Measurements from ENCODE around the gene LY6G6C.

Gene LY6G6C

GRCh38 chr6:31677955-31678354 lies 43.6 kb downstream of the LY6G6C start:
- TF ChIP-seq CTCF (IDR thresholded peaks at IDR 0.05; ENCODE audit: insufficient read depth, low read depth, low read length, missing control alignments) = no peak
- no peak for DNase-seq (ENCODE audit: low read depth)
- H3K4me3 ChIP-seq (ENCODE audit: low read depth, low read length) = no peak overlapping the region

GRCh38 chr6:31676904-31677303 lies 44.6 kb downstream of the LY6G6C start:
- DNase-seq (ENCODE audit: low read depth) = no peak

DNA sequence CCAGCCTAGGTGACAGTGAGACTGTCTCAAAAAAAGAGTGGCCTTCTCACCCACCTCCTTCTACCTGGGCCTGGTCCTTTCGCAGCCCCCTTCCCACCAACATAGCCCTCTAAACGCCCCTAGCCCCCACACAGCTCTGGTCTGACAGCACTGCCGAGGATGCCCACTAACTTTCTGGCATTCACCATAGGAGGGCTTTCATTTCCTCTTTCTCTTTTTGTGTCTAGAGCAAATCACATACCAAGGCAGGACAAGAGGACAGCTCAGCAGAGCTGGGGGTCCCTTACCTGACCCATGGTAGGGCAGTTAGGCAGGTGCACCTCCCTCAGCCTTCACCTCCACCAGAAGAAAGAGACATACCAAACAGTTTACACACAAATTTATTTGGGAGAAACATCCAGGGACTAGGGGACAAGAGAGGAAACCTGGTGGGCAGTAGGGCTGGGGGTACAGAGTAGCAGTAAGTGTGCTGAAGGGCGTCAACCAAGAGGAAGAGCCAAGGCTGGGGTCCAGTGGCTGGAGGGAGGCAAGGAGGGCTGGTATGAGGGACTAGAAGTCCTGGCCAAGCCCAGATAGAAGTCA lies 45.1 kb downstream of the LY6G6C start:
- H3K4me3 ChIP-seq (ENCODE audit: low read depth, low read length) = no peak overlapping the region
- DNase-seq (ENCODE audit: low read depth) = no peak
- TF ChIP-seq CTCF (IDR thresholded peaks at IDR 0.05; ENCODE audit: insufficient read depth, low read depth, low read length, missing control alignments) = no peak

More at GRCh38 chr6:31676904-31677303, 44.6 kb downstream of the LY6G6C start:
- no peak for TF ChIP-seq CTCF (IDR thresholded peaks at IDR 0.05; ENCODE audit: insufficient read depth, low read depth, low read length, missing control alignments)
- H3K4me3 ChIP-seq (ENCODE audit: low read depth, low read length) = no peak overlapping the region

DNA sequence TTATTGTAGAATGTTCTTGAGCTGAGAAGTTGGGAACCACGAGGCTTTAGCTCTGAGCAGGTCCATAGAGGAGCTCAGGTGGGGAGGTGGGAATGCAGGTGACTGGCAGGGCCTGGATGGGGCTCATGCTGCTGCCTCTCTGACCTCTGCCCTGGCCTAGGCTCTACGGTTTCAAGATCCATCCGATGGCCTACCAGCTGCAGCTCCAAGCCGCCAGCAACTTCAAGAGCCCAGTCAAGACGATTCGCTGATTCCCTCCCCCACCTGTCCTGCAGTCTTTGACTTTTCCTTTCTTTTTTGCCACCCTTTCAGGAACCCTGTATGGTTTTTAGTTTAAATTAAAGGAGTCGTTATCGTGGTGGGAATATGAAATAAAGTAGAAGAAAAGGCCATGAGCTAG lies 51.9 kb downstream of the LY6G6C start, which contains the start of gene LY6G5B:
Gene LY6G5B (plus strand): TSS at position 301 of the 400 bp plus-strand sequence. CDS start 975 bp downstream, outside the sequence.
- TF ChIP-seq CTCF (IDR thresholded peaks at IDR 0.05; ENCODE audit: insufficient read depth, low read depth, low read length, missing control alignments) = no peak
- DNase-seq (ENCODE audit: low read depth) = no peak

More for the DNA sequence above, 51.9 kb downstream of the LY6G6C start, which contains the start of gene LY6G5B:
- H3K4me3 ChIP-seq (ENCODE audit: low read depth, low read length) = no peak within 1 kb of the TSS
